Hepatocyte (in vitro differentiated cells): Measurements from ENCODE around the gene C11orf65. TPM values are rescaled to one million over a fixed set of nuclear protein-coding genes. Genes with fewer than 3 reads are reported as not detected.

ENCODE experiments used
- DNase-seq: peaks from one replicate; pipeline ENCODE4 v3.0.0-alpha.2; 2016; ENCODE audit warnings: low spot score
- H2AFZ ChIP-seq: fragments of 200-600 bp; sonication (generic); 2 replicates; pipeline ENCODE4 v1.6.0; 2016; ENCODE audit warnings: antibody characterized with exemption, mild to moderate bottlenecking
- H3K27ac ChIP-seq: fragments of 200-600 bp; sonication (generic); 2 replicates; pipeline ENCODE4 v1.5.1; 2016; ENCODE audit warnings: mild to moderate bottlenecking
- H3K27me3 ChIP-seq: fragments of 200-600 bp; sonication (generic); 2 replicates; pipeline ENCODE4 v1.6.1; 2016
- H3K36me3 ChIP-seq: fragments of 200-600 bp; sonication (generic); replicated peaks from 2 replicates; pipeline ENCODE4 v1.5.1; 2016; ENCODE audit warnings: low read depth; ENCODE audit not compliant: insufficient read depth
- H3K4me1 ChIP-seq: fragments of 200-600 bp; sonication (generic); 2 replicates; pipeline ENCODE4 v1.5.1; 2016; ENCODE audit warnings: mild to moderate bottlenecking, moderate library complexity; ENCODE audit not compliant: insufficient read depth
- H3K4me2 ChIP-seq: fragments of 200-600 bp; sonication (generic); 2 replicates; pipeline ENCODE4 v1.6.0; 2016
- H3K4me3 ChIP-seq: fragments of 200-600 bp; sonication (generic); 2 replicates; pipeline ENCODE4 v1.5.1; 2016; ENCODE audit warnings: mild to moderate bottlenecking
- H3K79me2 ChIP-seq: fragments of 200-600 bp; sonication (generic); 2 replicates; pipeline ENCODE4 v1.6.0; 2017; ENCODE audit warnings: mild to moderate bottlenecking
- H3K9me2 ChIP-seq: fragments of 200-600 bp; sonication (generic); replicated peaks from 2 replicates; pipeline ENCODE4 v1.6.0; 2017; ENCODE audit warnings: mild to moderate bottlenecking; ENCODE audit not compliant: insufficient read depth
- H3K9me3 ChIP-seq: fragments of 200-600 bp; sonication (generic); 2 replicates; pipeline ENCODE4 v1.5.1; 2016; ENCODE audit warnings: low read depth, mild to moderate bottlenecking
- H4K20me1 ChIP-seq: fragments of 200-600 bp; sonication (generic); 2 replicates; pipeline ENCODE4 v1.6.0; 2016; ENCODE audit warnings: mild to moderate bottlenecking; ENCODE audit not compliant: insufficient read depth, poor library complexity, severe bottlenecking
- EZH2 ChIP-seq: fragments of 200-600 bp; sonication (generic); IDR thresholded peaks from 2 replicates; pipeline ENCODE4 v1.6.1; 2016; ENCODE audit warnings: antibody characterized with exemption, mild to moderate bottlenecking, borderline replicate concordance
- EZH2phosphoT487 ChIP-seq: fragments of 200-600 bp; sonication (generic); IDR thresholded peaks from one replicate; pipeline ENCODE4 v1.6.1; 2018; ENCODE audit warnings: antibody characterized with exemption, mild to moderate bottlenecking, low read depth, moderate library complexity; ENCODE audit not compliant: unreplicated experiment, severe bottlenecking
- WGBS: methylation state at CpG from one replicate; pipeline ENCODE4 v1.1.6; 2016; ENCODE audit warnings: low lambda C conversion rate; ENCODE audit errors: missing lambda C conversion rate; 5-methylcytosine and 5-hydroxymethylcytosine counted together
- polyA plus RNA-seq: library from polyadenylated mRNA; unstranded; fragments of >200 nt; fragmentation: Nextera tagmentation; extraction: Ambion mirVana; gene quantifications from 2 replicates; pipeline ENCODE4 v1.2.1, GENCODE V29; 2016
- total RNA-seq: library from RNA; depleted of rRNA; stranded (reverse); fragments of >200 nt; gene quantifications from 2 replicates; pipeline ENCODE4 v1.2.3, GENCODE V29; 2014
- TF ChIP-seq, protein P1 (sequence below): fragments of 200-600 bp; sonication (generic); IDR thresholded peaks from 2 replicates; pipeline ENCODE4 v1.5.1; 2016; ENCODE audit warnings: antibody characterized with exemption, mild to moderate bottlenecking; ENCODE audit not compliant: poor library complexity

The C11orf65 gene
- total and polyA plus RNA-seq, 2 experiments from 2014 or later: 0.34 to 0.50 TPM

DNA sequence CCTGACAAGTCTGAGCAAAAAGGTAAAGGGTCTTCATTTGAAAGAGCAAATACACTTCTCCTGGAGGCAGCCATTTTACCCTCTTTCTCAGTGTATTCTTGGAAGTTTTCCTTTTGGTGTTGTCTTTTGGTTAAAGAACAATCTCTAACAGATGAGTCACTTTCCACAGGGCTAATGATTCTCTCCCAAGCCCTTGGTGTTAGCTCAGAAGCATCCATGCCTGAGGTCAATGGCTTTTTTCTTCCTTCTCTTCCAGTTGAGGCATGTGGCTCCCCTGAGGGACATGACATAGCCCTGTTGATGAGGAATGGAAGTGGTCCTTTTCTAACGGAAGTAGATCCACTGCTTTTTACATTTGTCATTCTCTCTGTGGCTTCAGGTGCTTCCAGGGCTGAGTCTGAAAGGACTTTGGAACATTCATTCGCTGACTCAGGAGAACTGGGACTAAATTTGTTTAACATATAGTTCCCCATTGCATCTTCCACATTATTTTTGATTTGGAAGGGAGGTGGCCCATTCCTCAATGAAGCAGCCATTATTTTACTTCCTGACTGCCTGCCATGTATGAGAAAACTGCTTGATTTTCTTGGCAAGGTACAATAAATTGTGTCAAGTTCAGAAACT, 44.6 kb upstream of the C11orf65 start:
- DNase-seq: peak; percentile 10
- peak overlapping the region; percentile 16 for H3K27ac ChIP-seq
- TF ChIP-seq, protein P1, sequence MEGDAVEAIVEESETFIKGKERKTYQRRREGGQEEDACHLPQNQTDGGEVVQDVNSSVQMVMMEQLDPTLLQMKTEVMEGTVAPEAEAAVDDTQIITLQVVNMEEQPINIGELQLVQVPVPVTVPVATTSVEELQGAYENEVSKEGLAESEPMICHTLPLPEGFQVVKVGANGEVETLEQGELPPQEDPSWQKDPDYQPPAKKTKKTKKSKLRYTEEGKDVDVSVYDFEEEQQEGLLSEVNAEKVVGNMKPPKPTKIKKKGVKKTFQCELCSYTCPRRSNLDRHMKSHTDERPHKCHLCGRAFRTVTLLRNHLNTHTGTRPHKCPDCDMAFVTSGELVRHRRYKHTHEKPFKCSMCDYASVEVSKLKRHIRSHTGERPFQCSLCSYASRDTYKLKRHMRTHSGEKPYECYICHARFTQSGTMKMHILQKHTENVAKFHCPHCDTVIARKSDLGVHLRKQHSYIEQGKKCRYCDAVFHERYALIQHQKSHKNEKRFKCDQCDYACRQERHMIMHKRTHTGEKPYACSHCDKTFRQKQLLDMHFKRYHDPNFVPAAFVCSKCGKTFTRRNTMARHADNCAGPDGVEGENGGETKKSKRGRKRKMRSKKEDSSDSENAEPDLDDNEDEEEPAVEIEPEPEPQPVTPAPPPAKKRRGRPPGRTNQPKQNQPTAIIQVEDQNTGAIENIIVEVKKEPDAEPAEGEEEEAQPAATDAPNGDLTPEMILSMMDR: no peak
- TF ChIP-seq EZH2phosphoT487 (no peak), EZH2 (no peak)
- H3K4me2 ChIP-seq: no peak overlapping the region
- H3K9me3 ChIP-seq: no peaks in the 10 kb centered on the region
- H3K27me3 ChIP-seq: no peaks in the 10 kb centered on the region
- no peaks in the 10 kb centered on the region for H3K9me2 ChIP-seq
- WGBS: 86% methylated on average over 2 of the region's 2 CpGs
- no peak overlapping the region for H2AFZ ChIP-seq
- H3K4me3 ChIP-seq: no peak overlapping the region
- no peaks in the 10 kb centered on the region for H4K20me1 ChIP-seq
- H3K4me1 ChIP-seq: no peaks in the 10 kb centered on the region
- H3K79me2 ChIP-seq: no peaks in the 10 kb centered on the region
- no peaks in the 10 kb centered on the region for H3K36me3 ChIP-seq

DNA sequence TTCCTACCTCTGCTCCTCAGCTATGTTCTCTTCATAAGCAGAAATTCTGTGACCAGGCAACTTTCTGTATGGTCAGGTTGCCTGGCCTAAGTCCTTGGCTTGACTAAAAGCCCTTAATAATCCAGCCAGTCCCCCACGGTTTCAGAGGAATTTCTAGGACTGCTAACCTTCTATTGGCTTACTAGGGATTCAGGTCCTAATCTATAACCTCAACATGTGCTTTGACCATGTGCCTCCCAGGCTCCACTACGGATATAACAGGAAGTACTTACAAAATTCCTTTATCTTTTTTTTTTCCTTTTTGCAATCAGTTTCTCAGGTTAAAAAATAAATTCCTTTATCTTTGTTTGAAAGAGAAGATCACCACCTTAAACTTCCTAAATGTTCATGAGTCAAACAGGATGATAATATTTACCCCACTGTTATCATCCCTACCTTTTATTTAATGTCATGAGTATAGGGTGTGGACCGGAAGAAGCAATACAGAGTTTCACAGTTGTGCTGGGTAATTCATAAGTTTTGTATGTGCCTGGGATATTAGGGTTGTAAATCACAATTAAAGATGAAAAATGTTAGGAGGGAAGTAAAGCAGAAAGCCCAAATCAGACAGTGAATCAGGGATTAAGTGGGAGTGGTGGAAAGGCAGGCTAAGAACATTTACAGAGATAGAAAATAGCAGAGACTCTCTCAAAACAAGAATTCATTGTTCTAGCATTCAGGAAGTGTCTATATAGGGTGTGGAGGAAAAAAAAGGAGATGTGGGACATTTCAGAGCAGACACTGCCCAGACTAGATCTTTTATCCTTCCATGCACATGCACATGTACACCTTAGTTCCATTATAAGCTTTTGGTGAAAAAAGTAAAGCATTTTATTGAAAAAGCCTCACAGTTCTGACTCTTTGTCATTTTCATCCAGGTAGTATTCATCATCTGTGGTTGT, 41.6 kb upstream of the C11orf65 start:
- Histone ChIP-seq H3K36me3 (no peaks in the 10 kb centered on the region), H3K27me3 (no peaks in the 10 kb centered on the region), H4K20me1 (no peaks in the 10 kb centered on the region), H3K4me3 (no peak overlapping the region), H3K79me2 (no peaks in the 10 kb centered on the region), H3K27ac (no peak overlapping the region), H3K9me3 (no peaks in the 10 kb centered on the region), H3K4me2 (no peak overlapping the region), H3K4me1 (no peaks in the 10 kb centered on the region), H3K9me2 (no peaks in the 10 kb centered on the region), H2AFZ (no peak overlapping the region)
- DNase-seq: no peak
- 61% methylated on average over 3 of the region's 3 CpGs for WGBS
- TF ChIP-seq EZH2phosphoT487: no peak
- TF ChIP-seq, protein P1: no peak
- no peak for TF ChIP-seq EZH2

DNA sequence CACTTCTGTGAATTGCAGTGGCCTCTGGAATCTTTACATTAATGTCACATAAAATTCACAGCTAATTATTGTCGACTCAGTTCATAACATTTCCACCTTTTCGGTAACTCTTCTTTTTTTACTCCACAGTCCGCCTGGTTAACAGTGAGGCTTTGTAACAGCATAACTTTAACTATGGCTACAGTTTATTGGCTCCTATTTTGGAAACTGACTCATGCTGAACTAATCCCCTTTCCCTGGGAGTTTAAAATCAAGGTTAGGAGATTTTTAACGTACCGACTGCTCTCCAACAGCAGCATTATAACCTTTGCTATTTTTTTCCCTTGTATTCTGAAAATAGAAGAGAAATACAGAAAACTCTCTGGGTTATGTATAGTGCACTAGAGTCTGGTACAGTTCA, 34.1 kb upstream of the C11orf65 start:
- Histone ChIP-seq H4K20me1 (no peaks in the 10 kb centered on the region), H3K4me3 (no peak overlapping the region), H3K4me1 (peaks cover 10% of the 10 kb centered on the region), H3K9me2 (no peaks in the 10 kb centered on the region), H3K27ac (no peak overlapping the region), H3K79me2 (no peaks in the 10 kb centered on the region), H3K9me3 (no peaks in the 10 kb centered on the region), H3K27me3 (no peaks in the 10 kb centered on the region), H2AFZ (no peak overlapping the region), H3K36me3 (no peaks in the 10 kb centered on the region), H3K4me2 (no peak overlapping the region)
- DNase-seq: no peak
- 41% methylated on average over 5 of the region's 5 CpGs for WGBS
- no peak for TF ChIP-seq EZH2phosphoT487
- TF ChIP-seq, protein P1: no peak
- TF ChIP-seq EZH2: no peak
